IMR-90 (cell line): ENCODE data around the gene RTEL1. TPM values are rescaled to one million over a fixed set of nuclear protein-coding genes. Genes with fewer than 3 reads are reported as not detected.
A peak's percentile ranks its signal among the peaks of the same experiment; 100 is the strongest.

Experiments used
- ATAC-seq: fragments of 200-7000 bp; cut with Tn5 transposase; 2 replicates; pipeline ENCODE4 v1.9.1; 2020; ENCODE audit warnings: low read depth, mild to moderate bottlenecking, moderate library complexity
- BruUV-seq: library from RNA; stranded (reverse); fragments of 400-500 nt; replicated peaks from 2 replicates; lab custom pipeline; 2021; lab: Mats Ljungman, UMichigan
- CTCF ChIA-PET: fragments of 300-600 bp; formaldehyde crosslinking; extraction: SDS; loops from one replicate; lab custom pipeline; 2021; ENCODE audit warnings: antibody characterized with exemption; lab: Yijun Ruan, JAX
- POLR2A ChIA-PET: fragments of 300-600 bp; sonication (Branson Sonifier 250); formaldehyde crosslinking; loops from one replicate; lab custom pipeline; 2022; ENCODE audit warnings: antibody characterized with exemption; ENCODE audit not compliant: unreplicated experiment; lab: Charles Lee
- DNase-seq: peaks from one replicate; pipeline ENCODE4 v3.0.0; 2013
- H2AFZ ChIP-seq: replicated peaks from 2 replicates; pipeline ENCODE3; 2013; ENCODE audit warnings: low read length, mild to moderate bottlenecking; ENCODE audit not compliant: poor library complexity
- H2AK5ac ChIP-seq: 2 replicates; pipeline ENCODE4 v1.6.1; 2013; ENCODE audit warnings: low read depth, low read length, inconsistent platforms
- H2AK9ac ChIP-seq: replicated peaks from 2 replicates; pipeline ENCODE3; 2013; ENCODE audit warnings: mild to moderate bottlenecking, low read depth, low read length, moderate library complexity; ENCODE audit not compliant: poor library complexity
- H2BK120ac ChIP-seq: 2 replicates; pipeline ENCODE4 v1.6.1; 2013; ENCODE audit warnings: low read depth, low read length, inconsistent platforms
- H2BK15ac ChIP-seq: 3 replicates; pipeline ENCODE4 v1.6.1; 2013; ENCODE audit warnings: low read depth, low read length, inconsistent platforms
- H2BK20ac ChIP-seq: 2 replicates; pipeline ENCODE4 v1.6.1; 2013; ENCODE audit warnings: low read depth, mild to moderate bottlenecking, inconsistent platforms, low read length, moderate library complexity
- H2BK5ac ChIP-seq: 2 replicates; pipeline ENCODE4 v1.6.1; 2013; ENCODE audit warnings: mild to moderate bottlenecking, low read depth, low read length, inconsistent platforms; ENCODE audit not compliant: poor library complexity, severe bottlenecking
- H3K14ac ChIP-seq: replicated peaks from 2 replicates; pipeline ENCODE4 v1.6.1; 2013; ENCODE audit warnings: low read depth, low read length, inconsistent platforms
- H3K18ac ChIP-seq: 2 replicates; pipeline ENCODE4 v1.6.1; 2013; ENCODE audit warnings: low read depth, low read length, control low read depth
- H3K23ac ChIP-seq: 2 replicates; pipeline ENCODE4 v1.6.1; 2013; ENCODE audit warnings: low read depth, low read length, inconsistent platforms
- H3K27ac ChIP-seq: 2 replicates; pipeline ENCODE4 v1.5.1; 2013; ENCODE audit warnings: mild to moderate bottlenecking, control low read depth, low read length; ENCODE audit not compliant: insufficient read depth
- H3K27me3 ChIP-seq: 2 replicates; pipeline ENCODE4 v1.6.1; 2013; ENCODE audit warnings: low read length; ENCODE audit not compliant: control insufficient read depth, insufficient read depth
- H3K36me3 ChIP-seq: 2 replicates; pipeline ENCODE4 v1.6.1; 2013; ENCODE audit warnings: low read length, mixed read lengths; ENCODE audit not compliant: control insufficient read depth, insufficient read depth
- H3K4ac ChIP-seq: 2 replicates; pipeline ENCODE4 v1.6.1; 2013; ENCODE audit warnings: low read depth, low read length, inconsistent platforms
- H3K4me1 ChIP-seq: 2 replicates; pipeline ENCODE4 v1.6.1; 2013; ENCODE audit warnings: low read length, mixed read lengths; ENCODE audit not compliant: control insufficient read depth, insufficient read depth
- H3K4me2 ChIP-seq: 2 replicates; pipeline ENCODE4 v1.6.1; 2013; ENCODE audit warnings: low read depth, mild to moderate bottlenecking, control low read depth, low read length, moderate library complexity
- H3K4me3 ChIP-seq: 2 replicates; pipeline ENCODE4 v1.5.1; 2013; ENCODE audit warnings: low read depth, mild to moderate bottlenecking, control low read depth, low read length, moderate library complexity; ENCODE audit not compliant: insufficient read depth
- H3K56ac ChIP-seq: 2 replicates; pipeline ENCODE4 v1.6.1; 2013; ENCODE audit warnings: low read length, inconsistent platforms; ENCODE audit not compliant: insufficient read depth; ENCODE audit errors: extremely low read depth
- H3K79me1 ChIP-seq, 2 experiments: 2 replicates each; pipeline ENCODE4 v1.6.1; 2013; ENCODE audit warnings: low read length in 2 of 2, inconsistent platforms in 1 of 2, low read depth in 1 of 2
- H3K9ac ChIP-seq: 2 replicates; pipeline ENCODE4 v1.6.1; 2013; ENCODE audit warnings: low read depth, low read length, control low read depth
- H3K9me1 ChIP-seq: 2 replicates; pipeline ENCODE4 v1.6.1; 2013; ENCODE audit warnings: low read length, inconsistent platforms; ENCODE audit not compliant: insufficient read depth
- H3K9me3 ChIP-seq: 2 replicates; pipeline ENCODE4 v1.6.1; 2013; ENCODE audit warnings: low read length; ENCODE audit not compliant: control insufficient read depth, insufficient read depth
- H4K20me1 ChIP-seq: 2 replicates; pipeline ENCODE4 v1.6.1; 2013; ENCODE audit warnings: low read length, inconsistent platforms; ENCODE audit not compliant: insufficient read depth
- H4K5ac ChIP-seq: 2 replicates; pipeline ENCODE4 v1.6.1; 2013; ENCODE audit warnings: mild to moderate bottlenecking, low read depth, low read length, control low read depth
- H4K8ac ChIP-seq, 2 experiments: 2 replicates each; pipeline ENCODE4 v1.6.1; 2013; ENCODE audit warnings: low read depth in 2 of 2, low read length in 2 of 2, control low read depth in 1 of 2, inconsistent platforms in 1 of 2
- H4K91ac ChIP-seq: 2 replicates; pipeline ENCODE4 v1.6.1; 2013; ENCODE audit warnings: low read depth, low read length, inconsistent platforms; ENCODE audit not compliant: insufficient read depth
- BHLHE40 ChIP-seq: fragments of 150-350 bp; IDR thresholded peaks from 2 replicates; pipeline ENCODE4 v1.6.1; 2016; ENCODE audit warnings: mild to moderate bottlenecking, low read depth, low read length
- CEBPB ChIP-seq: IDR thresholded peaks from 2 replicates; pipeline ENCODE4 v1.6.1; 2012; ENCODE audit warnings: low read depth, low read length, improper control_type of control experiment
- FOS ChIP-seq: fragments of 150-350 bp; IDR thresholded peaks from 2 replicates; pipeline ENCODE4 v1.6.1; 2016; ENCODE audit warnings: low read depth, low read length
- MAFK ChIP-seq: IDR thresholded peaks from 2 replicates; pipeline ENCODE4 v1.6.1; 2012; ENCODE audit warnings: low read depth, low read length, improper control_type of control experiment
- MAZ ChIP-seq: IDR thresholded peaks from 2 replicates; pipeline ENCODE4 v1.6.1; 2012; ENCODE audit warnings: low read depth, mild to moderate bottlenecking, low read length, improper control_type of control experiment, moderate library complexity, borderline replicate concordance
- MXI1 ChIP-seq: IDR thresholded peaks from 2 replicates; pipeline ENCODE4 v1.6.1; 2012; ENCODE audit warnings: low read depth, mild to moderate bottlenecking, low read length, moderate library complexity, borderline replicate concordance
- NFE2L2 ChIP-seq: fragments of 150-350 bp; IDR thresholded peaks from 2 replicates; pipeline ENCODE4 v1.6.1; 2016; ENCODE audit warnings: low read depth, mild to moderate bottlenecking, low read length
- POLR2A ChIP-seq: IDR thresholded peaks from 2 replicates; pipeline ENCODE4 v1.6.1; 2012; ENCODE audit warnings: mild to moderate bottlenecking, low read depth, low read length
- RCOR1 ChIP-seq: IDR thresholded peaks from 2 replicates; pipeline ENCODE4 v1.6.1; 2012; ENCODE audit warnings: mild to moderate bottlenecking, low read length, improper control_type of control experiment; ENCODE audit not compliant: insufficient replicate concordance
- WGBS, 2 experiments: methylation state at CpG; one replicate each; pipeline versions ENCODE4 v1.1.5 to v1.1.7; 2013; ENCODE audit warnings: missing lambda C conversion rate in 2 of 2; ENCODE audit not compliant: insufficient read length in 1 of 2; ENCODE audit errors: extremely low coverage in 2 of 2; 5-methylcytosine and 5-hydroxymethylcytosine counted together
- dilution Hi-C: fragments of 300-500 bp; cut with HindIII; formaldehyde crosslinking; loops from one replicate; pipeline ENCODE4 v1.14.3; 2018; ENCODE audit warnings: low sequenced_read_pairs; ENCODE audit not compliant: unreplicated experiment
- in situ Hi-C: fragments of 300-500 bp; cut with MboI; formaldehyde crosslinking; loops from 3 replicates; pipeline ENCODE4 v1.14.3; 2019; ENCODE audit warnings: low sequenced_read_pairs, inconsistent platforms, mixed read lengths
- intact Hi-C: fragments of 100-400 bp; cut with micrococcal nuclease; formaldehyde crosslinking; loops from 2 replicates; pipeline ENCODE4 v1.10.0; 2022
- polyA plus RNA-seq, 3 experiments: library from polyadenylated mRNA; depleted of rRNA; stranded (reverse); fragments of >200 nt; gene quantifications; 2 replicates each; pipeline ENCODE4 v1.2.3, GENCODE V29; 2012; ENCODE audit warnings: low replicate concordance in 1 of 3
- total RNA-seq: library from RNA; depleted of rRNA; stranded (reverse); fragments of >200 nt; gene quantifications from 2 replicates; pipeline ENCODE4 v1.2.3, GENCODE V29; 2012
- TF ChIP-seq, protein P1 (sequence below): fragments of 150-350 bp; IDR thresholded peaks from 2 replicates; pipeline ENCODE4 v1.6.1; 2016; ENCODE audit warnings: low read depth, mild to moderate bottlenecking, low read length, moderate library complexity, borderline replicate concordance
- TF ChIP-seq, protein P2 (sequence below): fragments of 150-350 bp; IDR thresholded peaks from 2 replicates; pipeline ENCODE4 v1.6.1; 2017; ENCODE audit warnings: mild to moderate bottlenecking, antibody characterized with exemption, low read length, low read depth

RTEL1 gene
- total and polyA plus RNA-seq, 2 of the 4 experiments (the other 2 are of a cell fraction) = 14.7 to 18.8 TPM

DNA sequence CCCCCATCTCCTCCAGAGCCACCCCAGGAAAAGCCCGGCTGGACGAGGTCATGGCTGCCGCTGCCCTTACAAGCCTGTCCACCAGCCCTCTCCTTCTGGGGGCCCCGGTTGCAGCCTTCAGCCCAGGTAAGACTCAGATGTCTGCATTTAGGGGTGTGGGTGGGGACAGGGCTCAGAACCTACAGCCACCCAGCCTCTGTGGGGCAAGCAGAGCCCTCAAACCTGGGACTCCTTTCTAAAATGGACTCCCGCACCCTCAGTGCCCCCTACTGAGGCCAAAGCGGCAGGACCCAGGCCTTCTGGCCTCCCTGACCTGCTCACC lies 83.2 kb downstream of the RTEL1 start (continued):
- TF ChIP-seq, protein P1, sequence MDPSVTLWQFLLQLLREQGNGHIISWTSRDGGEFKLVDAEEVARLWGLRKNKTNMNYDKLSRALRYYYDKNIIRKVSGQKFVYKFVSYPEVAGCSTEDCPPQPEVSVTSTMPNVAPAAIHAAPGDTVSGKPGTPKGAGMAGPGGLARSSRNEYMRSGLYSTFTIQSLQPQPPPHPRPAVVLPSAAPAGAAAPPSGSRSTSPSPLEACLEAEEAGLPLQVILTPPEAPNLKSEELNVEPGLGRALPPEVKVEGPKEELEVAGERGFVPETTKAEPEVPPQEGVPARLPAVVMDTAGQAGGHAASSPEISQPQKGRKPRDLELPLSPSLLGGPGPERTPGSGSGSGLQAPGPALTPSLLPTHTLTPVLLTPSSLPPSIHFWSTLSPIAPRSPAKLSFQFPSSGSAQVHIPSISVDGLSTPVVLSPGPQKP = no peak
- TF ChIP-seq MAZ = no peak

DNA sequence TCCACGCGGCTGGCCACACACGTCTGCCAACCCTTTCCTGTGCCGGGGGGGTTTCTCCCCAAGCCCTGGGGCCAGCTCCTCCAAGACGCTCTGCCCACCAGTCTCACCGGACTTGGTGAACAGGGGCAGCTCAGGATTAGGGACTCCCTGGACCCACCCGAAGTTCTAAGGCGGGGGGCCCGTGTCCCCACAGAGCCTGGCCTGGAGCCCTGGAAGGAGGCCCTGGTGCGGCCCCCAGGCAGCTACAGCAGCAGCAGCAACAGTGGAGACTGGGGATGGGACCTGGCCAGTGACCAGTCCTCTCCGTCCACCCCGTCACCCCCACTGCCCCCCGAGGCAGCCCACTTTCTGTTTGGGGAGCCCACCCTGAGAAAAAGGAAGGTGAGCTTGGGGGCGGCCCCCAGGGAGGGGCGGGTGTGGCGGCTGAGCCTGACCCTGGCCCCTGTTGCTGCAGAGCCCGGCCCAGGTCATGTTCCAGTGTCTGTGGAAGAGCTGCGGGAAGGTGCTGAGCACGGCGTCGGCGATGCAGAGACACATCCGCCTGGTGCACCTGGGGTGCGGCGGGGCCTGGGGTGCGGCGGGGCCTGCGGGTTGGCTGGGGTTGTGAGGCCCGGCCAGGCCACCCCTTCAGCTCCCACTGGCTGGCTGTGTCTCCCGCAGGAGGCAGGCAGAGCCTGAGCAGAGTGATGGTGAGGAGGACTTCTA lies 83.7 kb downstream of the RTEL1 start:
- Histone ChIP-seq H4K91ac (peak overlapping the region; percentile 73; the same call in 1 of the 2 replicates), H2AK9ac (peak overlapping the region; percentile 83), H3K4me1 (peaks cover 10% of the 10 kb centered on the region), H3K4me3 (peak overlapping the region; percentile 16; the same call in 1 of the 2 replicates), H3K9ac (peak overlapping the region; percentile 52; the same call in 1 of the 2 replicates), H2BK120ac (no peak overlapping the region), H3K14ac (peak overlapping the region; percentile 49), H3K4me2 (peak overlapping the region; percentile 55), H3K27me3 (no peaks in the 10 kb centered on the region), H2AFZ (no peak overlapping the region), H3K4ac (peak overlapping the region; percentile 62), H4K20me1 (peaks cover 14% of the 10 kb centered on the region), H2BK5ac (peak overlapping the region; percentile 63), H3K56ac (no peak overlapping the region), H3K36me3 (peaks cover 30% of the 10 kb centered on the region; the same call in 1 of the 2 replicates), H4K8ac (peak overlapping the region; percentile 48 to 57; a peak in 2 of 4 replicates), H2BK15ac (no peak overlapping the region), H3K18ac (no peak overlapping the region; the same call in 1 of the 2 replicates), H2AK5ac (peak overlapping the region; percentile 50), H4K5ac (no peak overlapping the region), H3K9me3 (no peaks in the 10 kb centered on the region), H3K27ac (peak overlapping the region; percentile 62), H2BK20ac (no peak overlapping the region), H3K79me1 (peaks cover 4 to 9% of the 10 kb centered on the region in 2 experiments; a peak in 2 of 4 replicates), H3K9me1 (no peaks in the 10 kb centered on the region), H3K23ac (peak overlapping the region; percentile 41; the same call in 1 of the 2 replicates)
- intact Hi-C loops (no loop called here), in situ Hi-C loops (no loop called here), dilution Hi-C loops (no loop called here)
- ChIA-PET CTCF (no interaction called here), POLR2A (no interaction called here)
- TF ChIP-seq, protein P1 = no peak
- TF ChIP-seq CEBPB (no peak), POLR2A (no peak), BHLHE40 (no peak), FOS (no peak), MAFK (no peak), NFE2L2 (no peak), RCOR1 (no peak), MXI1 (no peak), MAZ (no peak)
- TF ChIP-seq, protein P2, sequence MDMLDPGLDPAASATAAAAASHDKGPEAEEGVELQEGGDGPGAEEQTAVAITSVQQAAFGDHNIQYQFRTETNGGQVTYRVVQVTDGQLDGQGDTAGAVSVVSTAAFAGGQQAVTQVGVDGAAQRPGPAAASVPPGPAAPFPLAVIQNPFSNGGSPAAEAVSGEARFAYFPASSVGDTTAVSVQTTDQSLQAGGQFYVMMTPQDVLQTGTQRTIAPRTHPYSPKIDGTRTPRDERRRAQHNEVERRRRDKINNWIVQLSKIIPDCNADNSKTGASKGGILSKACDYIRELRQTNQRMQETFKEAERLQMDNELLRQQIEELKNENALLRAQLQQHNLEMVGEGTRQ = no peak
- no peak for ATAC-seq
- DNase-seq = no peak
- no TSS peak for BruUV-seq
- WGBS, 2 experiments = 92% methylated on average over 2 of the region's 30 CpGs; no CpG with 5 or more reads in 1 of the 2 experiments
